Measurements from ENCODE around the gene CFAP410.
A peak's percentile ranks its signal among the peaks of the same experiment; 100 is the strongest.
"Not testable (repeated sequence)": the region's sequence is repeated elsewhere in the genome, so short reads cannot be mapped to it uniquely, and the experiment has no call there.

Gene CFAP410

GRCh38 chr21:44350773-44351481 is 11.7 kb upstream of the CFAP410 start:
- DNase-seq = no peak

- no peak for DNase-seq
Measured at GRCh38 chr21:44349847-44350772, 10.9 kb upstream of the CFAP410 start.

- no peak for DNase-seq
Measured at GRCh38 chr21:44349416-44349846, 10.2 kb upstream of the CFAP410 start.

- DNase-seq = no peak
Measured at GRCh38 chr21:44348861-44349260, 9.7 kb upstream of the CFAP410 start.

- DNase-seq = no peak
Measured at GRCh38 chr21:44347911-44348451, 8.8 kb upstream of the CFAP410 start.

GRCh38 chr21:44345495-44345894 is 6.3 kb upstream of the CFAP410 start:
- DNase-seq = no peak

- no peak for DNase-seq
Measured at GRCh38 chr21:44344541-44345183, 5.5 kb upstream of the CFAP410 start.

GRCh38 chr21:44342981-44343380 is 3.8 kb upstream of the CFAP410 start:
- not testable (repeated sequence) for DNase-seq

- not testable (repeated sequence) for DNase-seq
Measured at GRCh38 chr21:44341726-44342458, 2.7 kb upstream of the CFAP410 start.

GRCh38 chr21:44337941-44338895 is 972 bp downstream of the CFAP410 start:
- peak; percentile 24 for DNase-seq

- DNase-seq = no peak
Measured at GRCh38 chr21:44337449-44337848, 1.7 kb downstream of the CFAP410 start.

GRCh38 chr21:44335266-44336059 is 3.7 kb downstream of the CFAP410 start:
- DNase-seq = no peak

GRCh38 chr21:44334329-44335030 is 4.7 kb downstream of the CFAP410 start:
- DNase-seq = no peak

- no peak for DNase-seq
Measured at GRCh38 chr21:44333509-44334328, 5.5 kb downstream of the CFAP410 start.

GRCh38 chr21:44332965-44333364 is 6.2 kb downstream of the CFAP410 start:
- DNase-seq = no peak

GRCh38 chr21:44332383-44332782 is 6.8 kb downstream of the CFAP410 start:
- DNase-seq = no peak

- DNase-seq = no peak
Measured at GRCh38 chr21:44331650-44332307, 7.4 kb downstream of the CFAP410 start.

- DNase-seq = no peak
Measured at GRCh38 chr21:44331209-44331608, 8.0 kb downstream of the CFAP410 start.

All from HCEC 1CT (cell line).